Measurements from ENCODE around the gene CYLD.

- TF ChIP-seq CTCF (optimal IDR thresholded peaks at IDR 0.05 in 1 of 3, IDR thresholded peaks at IDR 0.05 in 1 of 3, conservative IDR thresholded peaks at IDR 0.05 in 1 of 3; ENCODE audit: extremely low read depth in 1 of 3, insufficient read depth in 2 of 3, low read length in 3 of 3) (no peak), EZH2 (IDR thresholded peaks at IDR 0.05; ENCODE audit: low read length) (no peak)
Measured at GRCh38 chr16:50809561-50809960, 67.7 kb downstream of the CYLD start.
